GM19351 (cell line): ENCODE measurements around the gene FGD5.
"Not testable (repeated sequence)": the region's sequence is repeated elsewhere in the genome, so short reads cannot be mapped to it uniquely, and the experiment has no call there.

ENCODE experiments used
- ATAC-seq: cut with Tn5 transposase; IDR thresholded peaks from one replicate; pipeline ENCODE4 v1.9.1; 2021; ENCODE audit warnings: mild to moderate bottlenecking, moderate library complexity; ENCODE audit not compliant: unreplicated experiment

Gene FGD5

DNA sequence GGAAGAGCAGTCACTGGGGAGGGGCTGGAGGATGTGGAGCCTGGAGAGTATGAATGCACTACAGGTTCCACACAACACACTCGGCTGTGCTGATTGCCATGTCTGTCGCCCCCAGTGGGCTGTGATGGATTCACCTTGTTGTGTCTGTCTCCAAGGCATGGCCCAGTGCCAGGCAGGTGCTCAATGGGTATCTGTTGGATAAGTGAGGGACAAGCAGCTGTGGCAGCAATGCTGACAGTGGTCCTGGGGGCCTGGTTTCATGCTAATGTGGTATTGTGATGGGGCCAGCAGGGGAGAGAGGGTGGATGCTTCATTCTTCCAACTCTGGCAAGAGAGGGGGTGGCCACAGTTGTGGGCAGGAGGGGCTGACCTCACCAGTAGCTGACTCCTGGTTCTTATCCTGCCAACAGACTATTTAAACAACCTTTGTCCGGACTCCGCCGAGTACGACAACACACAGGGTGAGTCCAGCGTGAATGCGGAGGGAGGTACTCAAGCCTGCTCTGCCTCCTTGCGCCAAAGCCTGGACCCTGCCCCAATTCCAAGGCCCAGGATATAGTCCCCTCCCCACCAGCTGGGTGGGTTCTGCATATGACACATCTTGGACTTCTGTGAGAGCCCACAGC is 81.3 kb downstream of the FGD5 start:
- ATAC-seq = no peak

DNA sequence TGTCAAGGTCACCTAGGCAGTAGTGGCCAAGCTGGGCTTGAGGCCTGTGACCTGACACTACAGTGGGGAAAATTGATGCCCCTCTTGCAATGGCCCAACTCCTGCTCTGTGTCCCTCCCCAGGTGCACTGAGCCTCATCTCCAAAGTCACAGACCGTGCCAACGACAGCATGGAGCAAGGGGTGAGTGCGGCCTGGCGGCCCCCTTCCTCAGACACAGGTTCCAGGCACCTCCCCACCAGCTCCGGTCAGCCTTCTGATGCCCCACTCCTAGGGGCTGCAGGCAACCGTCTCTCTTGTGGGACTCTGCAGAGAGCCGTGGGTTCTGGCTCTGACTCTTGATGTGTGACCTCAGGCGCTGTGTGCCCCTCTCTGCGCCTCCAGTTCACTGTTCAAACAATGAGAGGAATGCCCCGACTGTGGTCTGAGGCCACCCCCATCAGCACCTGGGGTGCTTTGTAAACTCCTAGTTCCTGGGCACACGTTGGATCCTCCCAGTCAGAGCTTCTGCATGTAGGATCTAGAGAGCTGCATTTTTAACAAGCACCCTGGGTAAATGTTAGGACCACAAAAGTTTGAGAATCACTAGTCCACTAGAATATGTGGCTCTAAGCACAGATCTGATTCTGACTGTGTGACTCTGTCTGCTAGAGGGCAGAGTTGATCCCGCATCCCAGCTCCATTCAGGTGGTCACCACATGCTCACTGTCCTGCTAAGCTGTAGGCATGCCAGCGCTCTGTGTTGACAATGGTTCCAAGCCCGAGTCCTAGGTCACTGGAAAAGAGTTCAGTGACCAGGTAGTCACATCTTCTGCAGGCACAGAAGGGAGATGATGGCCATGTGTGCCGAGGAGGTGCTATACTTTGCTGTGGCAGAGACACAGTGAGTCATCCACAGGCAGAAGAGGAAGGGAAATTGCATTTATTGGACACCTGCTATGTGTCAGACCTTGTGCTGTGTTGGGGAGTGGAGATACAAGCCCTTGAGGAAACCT is 82.4 kb downstream of the FGD5 start:
- ATAC-seq = no peak

DNA sequence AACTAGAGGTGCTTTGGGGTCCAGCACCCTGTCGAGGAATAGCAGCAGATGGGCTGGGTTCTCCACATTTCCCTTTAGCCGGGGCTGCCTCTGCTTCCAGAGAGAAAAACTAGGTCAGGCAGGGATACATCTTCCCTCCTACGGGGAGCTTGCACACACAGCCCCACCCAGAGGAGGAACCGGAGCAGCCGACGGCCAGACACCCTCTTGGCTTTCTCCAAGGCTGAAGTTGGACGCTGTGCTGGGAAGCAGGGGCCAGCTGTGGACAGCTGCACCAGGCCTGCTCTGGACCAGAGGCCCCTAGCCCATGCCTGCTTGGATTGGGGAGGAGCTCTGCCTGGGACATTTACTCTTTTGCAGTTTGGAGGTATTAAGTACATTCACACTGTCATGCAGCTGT is 84.0 kb downstream of the FGD5 start:
- no peak for ATAC-seq

DNA sequence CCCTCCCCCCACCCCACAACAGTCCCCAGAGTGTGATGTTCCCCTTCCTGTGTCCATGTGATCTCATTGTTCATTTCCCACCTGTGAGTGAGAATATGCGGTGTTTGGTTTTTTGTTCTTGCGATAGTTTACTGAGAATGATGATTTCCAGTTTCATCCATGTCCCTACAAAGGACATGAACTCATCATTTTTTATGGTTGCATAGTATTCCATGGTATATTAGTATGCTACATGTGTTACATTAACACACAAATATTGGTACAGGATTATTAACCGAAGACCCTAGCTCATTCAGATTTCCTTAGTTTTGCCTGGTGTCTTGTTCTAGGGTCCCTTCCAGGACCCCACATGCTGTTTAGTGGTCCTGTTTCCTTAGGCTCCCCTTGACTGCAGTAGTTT is 84.7 kb downstream of the FGD5 start:
- not testable (repeated sequence) for ATAC-seq

DNA sequence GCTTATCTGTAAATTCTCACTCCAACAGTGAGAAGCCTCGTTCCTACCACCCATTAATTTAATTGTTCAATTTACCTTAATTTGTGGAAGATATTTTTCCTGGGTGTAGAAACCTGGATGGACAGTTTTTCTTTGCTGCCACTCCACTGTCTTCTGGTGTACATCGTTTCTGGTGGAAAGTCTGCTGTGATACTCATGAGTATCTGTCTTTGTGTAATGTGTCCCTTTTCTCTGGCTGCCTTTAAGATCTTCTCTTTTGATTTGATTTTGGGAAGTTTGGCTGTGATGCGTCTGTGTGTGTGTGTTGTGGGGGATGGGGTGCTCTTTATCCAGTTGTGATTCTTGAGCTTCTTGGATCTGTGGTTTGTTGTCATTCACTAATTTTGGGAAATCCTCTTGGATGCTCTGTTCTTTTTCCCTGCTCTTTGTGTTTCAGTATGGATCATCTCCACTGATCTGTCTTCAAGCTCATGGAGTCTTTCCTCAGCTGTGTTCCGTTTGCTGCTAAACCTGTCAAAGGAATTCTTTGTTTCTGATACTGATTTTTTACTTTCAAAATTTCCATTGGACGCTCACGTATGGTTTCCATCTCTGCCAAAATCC is 86.4 kb downstream of the FGD5 start:
- ATAC-seq = no peak

DNA sequence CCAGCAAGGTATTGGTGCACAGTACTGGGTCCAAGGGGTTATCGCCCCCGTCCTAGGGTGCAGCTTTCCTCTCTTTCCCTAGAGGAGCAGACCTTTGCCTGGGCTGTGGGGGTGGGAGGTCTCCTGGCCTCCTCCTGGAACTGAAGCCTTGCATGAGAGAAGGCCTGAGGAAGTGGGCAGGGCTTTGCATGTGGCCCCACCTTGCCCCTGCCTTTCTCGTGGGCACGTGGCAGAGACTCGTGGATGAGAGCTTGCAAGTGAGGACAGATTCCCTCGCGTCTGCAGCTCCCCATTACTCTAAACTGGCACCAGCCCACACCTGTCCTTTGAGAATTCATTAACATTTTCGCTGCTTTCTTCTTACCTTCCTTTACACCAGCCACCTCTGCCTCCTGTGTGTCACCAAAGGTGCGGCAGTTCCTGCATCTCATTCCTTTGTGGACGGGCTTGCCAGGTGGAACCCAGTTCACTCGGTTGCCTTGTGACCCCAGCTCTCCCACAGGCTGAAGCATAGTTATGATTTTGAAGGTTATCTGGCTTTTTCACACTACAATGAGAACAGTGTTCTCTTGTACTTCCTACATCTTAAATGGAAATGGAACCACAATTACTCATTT is 87.7 kb downstream of the FGD5 start:
- no peak for ATAC-seq

DNA sequence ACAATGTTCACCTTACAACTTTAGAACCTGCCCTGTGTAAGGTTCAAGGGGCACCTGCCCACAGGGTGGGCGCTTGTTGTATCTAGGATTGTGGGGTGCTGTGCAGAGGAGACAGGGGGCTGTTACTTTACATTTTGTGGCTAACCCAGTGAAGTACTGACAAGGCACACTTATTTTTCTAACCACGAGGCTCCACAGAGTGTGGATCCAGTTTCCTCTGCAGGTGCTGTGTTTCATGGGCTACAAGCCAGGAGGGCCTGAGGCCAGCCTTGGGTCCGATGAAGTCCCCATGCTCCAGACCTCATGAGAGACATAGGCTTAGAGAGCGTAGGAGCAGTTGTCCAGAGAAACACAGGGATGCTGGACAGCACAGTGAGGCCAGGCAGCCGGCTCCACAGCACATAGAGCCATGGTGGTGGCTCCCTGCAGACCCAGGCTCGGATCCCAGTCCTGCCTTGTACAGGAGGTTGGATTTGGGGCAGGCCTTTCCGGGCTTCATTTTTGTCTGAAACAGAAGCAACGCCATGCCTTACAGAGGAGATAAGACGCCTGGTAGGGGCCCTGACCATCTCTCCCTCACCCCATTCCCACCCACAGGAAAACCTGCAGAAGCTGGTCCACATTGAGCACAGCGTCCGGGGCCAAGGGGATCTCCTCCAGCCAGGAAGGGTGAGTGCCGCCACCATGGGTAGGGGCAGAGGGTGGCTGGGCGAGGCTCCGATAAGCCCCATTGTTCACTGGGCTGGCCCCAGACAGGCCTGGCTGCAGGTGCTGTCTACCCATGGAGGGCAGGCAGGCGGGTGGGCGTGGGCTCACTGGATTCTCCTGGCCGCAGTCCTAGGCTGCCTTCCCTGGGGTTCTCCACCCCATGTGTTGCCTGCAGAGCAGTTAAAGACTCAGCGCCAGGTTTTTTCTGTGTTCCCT is 88.5 kb downstream of the FGD5 start:
- no peak for ATAC-seq

DNA sequence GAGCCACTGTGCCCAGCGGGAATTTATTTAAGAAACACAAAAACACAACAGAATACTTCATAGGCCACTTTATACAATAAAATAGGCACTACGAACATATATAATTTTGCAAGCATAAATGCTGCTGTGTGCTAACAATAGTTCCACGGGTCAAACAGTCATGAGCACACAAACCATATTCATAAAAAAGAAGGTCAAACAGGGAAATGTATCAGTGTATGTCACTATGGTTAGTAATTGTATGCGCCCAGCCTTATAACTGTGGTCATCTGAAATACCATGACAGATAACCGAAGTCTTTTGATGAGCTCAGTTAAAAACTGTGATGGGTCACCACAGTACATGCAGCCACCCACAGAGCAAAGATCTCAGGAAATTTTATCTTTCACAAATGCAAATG is 90.5 kb downstream of the FGD5 start:
- no peak for ATAC-seq

DNA sequence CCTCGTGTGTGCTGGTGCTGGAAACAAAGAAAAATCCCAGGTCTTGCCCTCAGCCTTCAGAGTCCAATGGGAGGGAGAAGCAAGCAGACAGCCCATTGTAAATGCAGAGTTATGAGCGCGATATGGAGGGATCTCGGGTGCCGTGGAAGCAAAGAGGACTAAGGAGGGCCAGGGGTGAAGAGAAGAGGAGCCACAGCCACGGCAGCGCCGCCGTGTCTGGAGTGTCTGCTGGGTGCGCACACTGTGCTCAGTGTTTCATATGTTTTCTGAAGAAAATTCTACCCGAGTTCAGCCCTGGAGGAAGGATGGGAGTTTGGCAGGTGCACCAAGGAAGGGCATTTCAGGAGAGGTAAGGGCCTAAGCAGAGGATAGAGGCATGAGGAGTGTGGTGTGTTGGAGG is 92.9 kb downstream of the FGD5 start:
- ATAC-seq = no peak

DNA sequence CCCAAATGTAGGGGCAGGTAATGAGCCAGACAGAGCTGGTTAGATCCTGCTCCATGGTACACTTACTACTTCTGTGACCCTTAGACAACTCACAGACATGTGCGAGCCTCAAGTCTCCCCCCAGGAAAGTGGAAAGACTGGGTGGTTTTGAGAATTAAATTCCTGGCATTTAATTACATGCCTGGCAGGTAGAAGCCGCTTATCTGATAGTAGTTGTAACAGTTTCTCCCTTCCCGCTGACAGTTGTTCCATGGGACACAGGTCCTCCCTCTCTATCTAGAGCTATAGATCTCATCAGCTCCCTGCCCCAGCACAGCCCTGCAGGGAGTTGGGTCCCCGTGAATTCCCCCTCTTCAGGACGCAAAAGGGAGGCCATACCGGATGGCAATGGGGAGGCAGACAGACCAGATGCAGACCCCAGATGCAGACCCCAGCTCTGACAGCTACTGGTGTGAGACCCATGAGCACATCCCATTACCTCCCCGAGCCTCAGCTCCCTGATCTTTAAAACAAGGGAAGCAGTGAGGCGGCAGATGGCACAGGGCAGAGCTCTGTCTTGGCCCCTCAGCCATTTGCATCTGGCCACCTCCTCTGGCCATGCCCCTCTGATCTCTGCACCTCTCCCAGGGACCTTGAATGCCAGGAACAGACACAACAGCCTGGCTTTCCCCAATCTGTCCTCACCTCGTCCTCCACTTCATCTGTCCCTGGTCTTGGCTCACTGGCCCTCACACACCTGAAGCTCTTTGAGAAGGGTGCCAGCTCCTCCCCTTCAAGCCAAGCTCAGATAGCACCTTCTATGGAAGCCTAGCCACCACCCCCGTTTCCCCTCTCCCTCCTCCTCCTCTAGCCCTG is 94.5 kb downstream of the FGD5 start:
- no peak for ATAC-seq

DNA sequence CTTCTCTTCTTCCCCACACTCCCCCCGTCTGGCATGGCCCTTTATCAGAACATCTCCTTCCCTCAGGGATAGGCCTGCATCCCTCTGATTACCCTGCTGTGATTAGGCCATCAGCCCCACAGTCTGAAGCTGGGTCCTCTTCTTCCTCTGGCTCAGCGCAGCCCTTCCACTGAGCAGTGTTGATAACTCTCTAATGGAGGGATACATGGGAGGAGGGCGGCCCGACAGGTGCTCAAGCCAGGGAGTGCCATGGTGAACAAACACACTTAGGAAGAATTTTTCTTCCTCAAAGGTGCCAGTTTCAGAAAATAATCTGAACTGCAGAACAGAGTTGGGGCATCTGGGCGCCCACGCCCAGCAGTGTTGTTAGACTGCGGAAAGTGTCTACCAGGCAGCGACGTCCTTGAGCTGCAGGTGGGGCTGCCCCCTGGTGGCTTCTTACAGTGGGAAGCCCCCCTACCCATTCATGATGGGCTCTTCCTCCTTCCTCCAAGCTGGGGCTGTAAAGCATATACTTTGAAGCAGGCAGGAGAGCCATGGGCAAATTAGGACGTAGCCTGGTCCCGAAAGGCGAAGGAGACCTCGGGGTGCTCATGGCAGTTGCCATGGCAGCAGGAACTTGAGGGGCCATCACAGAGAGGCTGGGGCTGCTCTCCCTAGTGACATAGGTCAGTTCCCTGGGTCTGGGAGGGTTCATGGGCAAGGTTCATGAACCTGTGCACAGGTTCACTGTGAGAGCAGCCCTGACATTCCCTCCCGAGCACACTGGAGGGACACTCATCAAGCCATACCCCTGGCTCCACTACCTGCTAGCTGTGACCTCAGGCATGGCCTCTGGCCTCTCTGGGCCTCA is 95.4 kb downstream of the FGD5 start:
- no peak for ATAC-seq

DNA sequence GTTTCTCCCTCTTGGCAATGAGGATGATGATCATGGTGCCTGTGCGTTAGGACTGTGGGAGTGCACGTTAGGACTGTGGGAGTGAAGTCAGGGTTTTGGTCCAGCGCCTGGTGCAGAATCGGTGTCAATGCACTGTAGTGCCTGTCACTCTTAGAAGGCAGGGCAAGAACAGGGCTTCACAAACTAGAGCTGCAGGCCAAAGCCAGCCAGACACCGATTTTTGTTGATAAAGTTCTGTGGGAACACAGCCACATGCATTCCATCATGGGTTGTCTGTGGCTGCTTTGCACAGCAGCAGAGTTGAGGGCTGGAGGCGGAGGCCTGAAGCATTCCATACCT is 96.0 kb downstream of the FGD5 start:
- no peak for ATAC-seq

DNA sequence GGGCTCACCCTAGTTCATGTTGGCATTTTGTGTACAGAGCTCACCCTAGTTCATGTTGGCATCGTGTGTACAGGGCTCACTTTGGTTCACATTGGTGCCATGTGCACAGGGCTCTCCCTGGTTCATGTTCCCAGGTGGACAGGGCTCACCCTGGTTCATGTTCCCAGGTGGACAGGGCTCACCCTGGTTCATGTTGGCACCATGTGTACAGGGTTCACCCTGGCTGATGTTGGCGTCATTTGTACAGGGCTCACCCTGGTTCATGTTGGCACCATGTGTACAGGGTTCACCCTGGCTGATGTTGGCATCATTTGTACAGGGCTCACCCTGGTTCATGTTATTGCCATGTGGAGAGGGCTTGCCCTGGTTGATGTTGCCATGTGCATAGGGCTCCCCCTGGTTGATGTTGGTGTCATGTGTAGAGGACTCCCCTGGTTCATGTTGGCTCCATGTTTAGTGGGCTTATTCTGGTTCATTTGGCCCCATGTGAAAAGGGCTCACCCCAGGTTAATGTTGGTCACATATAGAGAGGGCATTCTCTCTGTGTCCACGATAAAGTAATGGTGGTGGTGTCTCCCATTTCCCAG is 97.0 kb downstream of the FGD5 start:
- no peak for ATAC-seq

DNA sequence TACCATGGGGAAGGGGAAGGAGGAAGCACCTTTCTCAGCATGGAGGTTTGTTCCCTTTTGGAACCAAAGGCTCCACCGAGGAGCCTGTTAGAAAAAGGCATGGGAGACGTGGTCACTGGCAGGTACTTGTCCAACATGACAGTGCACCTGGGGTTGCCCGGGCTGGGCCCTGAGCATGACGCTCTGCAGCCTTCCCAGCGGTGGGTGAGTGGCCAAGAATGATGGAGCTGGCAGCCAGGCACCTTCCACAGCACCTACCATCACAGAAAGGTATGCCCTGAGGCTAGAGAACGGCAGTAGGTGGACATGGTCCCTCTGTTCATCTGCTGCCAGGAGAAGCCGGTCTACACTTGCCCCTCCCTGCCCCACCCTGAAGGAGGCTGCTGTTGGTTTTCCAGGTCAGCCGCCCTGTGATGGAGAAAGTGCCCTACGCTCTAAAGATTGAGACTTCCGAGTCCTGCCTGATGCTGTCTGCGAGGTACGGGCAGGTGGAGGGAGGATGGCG is 99.6 kb downstream of the FGD5 start:
- ATAC-seq = no peak

DNA sequence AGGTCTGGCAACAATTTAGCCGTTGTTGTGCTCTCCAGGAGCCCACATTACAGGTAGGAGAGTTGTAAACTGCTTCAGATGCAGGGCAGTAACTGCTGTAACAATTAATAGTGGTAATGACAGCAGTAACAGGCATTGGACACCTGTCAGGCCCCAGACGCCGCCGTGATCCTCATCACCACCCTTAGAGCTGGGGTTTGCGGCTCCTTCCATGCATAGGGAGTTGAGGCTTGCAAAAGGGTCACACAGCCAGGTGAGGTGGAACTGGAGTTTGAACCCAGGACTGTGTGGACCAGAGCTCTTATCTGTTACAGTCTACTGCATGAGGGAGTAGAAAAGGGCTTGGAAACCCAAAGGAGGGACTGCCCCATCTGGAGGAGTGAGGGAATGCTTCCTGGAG is 101.8 kb downstream of the FGD5 start:
- ATAC-seq = no peak

DNA sequence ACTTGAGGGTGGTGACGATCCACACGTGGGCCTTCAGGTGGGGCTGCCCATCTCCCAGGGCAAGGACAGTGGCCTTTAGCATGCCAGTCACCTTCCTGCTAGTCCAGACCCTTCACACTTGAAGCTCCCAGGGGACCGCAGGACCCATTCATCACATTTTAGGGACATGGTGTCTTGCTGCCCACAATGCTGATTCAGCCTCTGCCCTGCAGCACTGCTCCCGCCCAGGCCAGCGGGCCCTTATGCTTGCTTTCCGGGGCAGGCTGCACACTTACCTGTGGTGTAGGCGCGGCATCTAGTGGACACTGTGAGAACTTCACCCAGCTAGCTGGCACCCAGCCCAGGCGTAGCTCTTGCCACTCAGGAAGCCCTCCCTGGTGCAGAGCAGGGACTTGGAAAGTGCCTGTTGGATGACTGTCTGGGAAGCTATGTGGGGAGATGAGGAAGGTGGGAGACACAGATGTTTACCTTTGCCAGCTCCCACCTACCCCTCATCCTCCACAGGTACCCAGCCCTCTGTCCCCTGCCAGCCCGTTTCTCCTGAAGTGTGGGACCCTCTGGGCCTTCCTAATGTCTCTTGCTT is 102.4 kb downstream of the FGD5 start:
- ATAC-seq = peak; percentile 88

DNA sequence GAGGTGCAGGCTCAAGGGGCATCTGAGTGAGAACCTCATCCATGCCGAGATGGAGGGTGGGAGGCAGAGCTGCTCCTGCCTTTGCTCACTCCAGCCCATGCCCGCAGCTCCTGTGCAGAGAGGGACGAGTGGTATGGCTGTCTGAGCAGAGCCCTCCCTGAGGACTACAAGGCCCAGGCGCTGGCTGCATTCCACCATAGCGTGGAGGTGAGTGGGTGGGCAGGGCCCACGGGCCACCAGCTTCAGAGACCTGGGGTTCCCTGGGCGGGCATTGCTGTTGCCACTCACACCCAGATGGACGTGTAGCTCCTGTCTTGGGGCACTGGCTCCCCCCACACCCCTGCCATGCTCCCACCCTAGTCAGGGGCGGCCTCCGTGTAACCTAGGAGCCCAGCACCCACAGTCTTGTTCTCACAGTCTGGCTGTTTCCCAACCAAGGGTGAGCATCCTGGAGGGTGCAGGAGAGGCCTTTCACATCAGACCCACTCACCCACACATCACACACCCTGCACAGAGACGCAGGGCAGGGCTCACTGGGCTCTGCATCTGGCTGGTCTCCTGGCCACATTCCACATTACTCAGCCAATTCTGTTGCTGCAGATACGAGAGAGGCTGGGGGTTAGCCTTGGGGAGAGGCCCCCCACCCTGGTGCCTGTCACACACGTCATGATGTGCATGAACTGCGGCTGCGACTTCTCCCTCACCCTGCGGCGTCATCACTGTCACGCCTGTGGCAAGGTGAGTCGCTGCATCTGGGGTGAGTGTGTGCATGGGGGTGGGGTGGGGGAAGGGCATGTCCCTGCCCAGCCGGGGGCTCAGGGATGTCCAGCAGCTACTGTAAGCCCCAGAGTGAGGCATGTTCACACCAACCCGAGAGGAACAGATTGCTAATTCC is 103.3 kb downstream of the FGD5 start:
- no peak for ATAC-seq
